Measurements from ENCODE around the gene RNH1. TPM values are rescaled to one million over a fixed set of nuclear protein-coding genes. Genes with fewer than 3 reads are reported as not detected.
"Not testable (repeated sequence)": the region's sequence is repeated elsewhere in the genome, so short reads cannot be mapped to it uniquely, and the experiment has no call there.

The RNH1 gene
- total RNA-seq, 4 donors from 2014 or later: 218 to 259 (median 230) TPM

- DNase-seq (ENCODE audit: low spot score) (no peak), ATAC-seq (ENCODE audit: low FRiP score) (no peak)
- no peak for TF ChIP-seq CTCF (IDR thresholded peaks at IDR 0.05)
Measured at GRCh38 chr11:473962-474785, 32.9 kb downstream of the RNH1 start.

- no peak for DNase-seq (ENCODE audit: low spot score)
- TF ChIP-seq CTCF (IDR thresholded peaks at IDR 0.05): no peak
- no peak for ATAC-seq (ENCODE audit: low FRiP score)
Measured at GRCh38 chr11:473415-473814, 33.6 kb downstream of the RNH1 start.

- no peak for DNase-seq (ENCODE audit: low spot score)
- TF ChIP-seq CTCF (IDR thresholded peaks at IDR 0.05): no peak
- ATAC-seq (ENCODE audit: low FRiP score): no peak
Measured at GRCh38 chr11:472816-473215, 34.2 kb downstream of the RNH1 start.

GRCh38 chr11:472272-472671, 34.8 kb downstream of the RNH1 start:
- ATAC-seq (ENCODE audit: low FRiP score) (no peak), DNase-seq (ENCODE audit: low spot score) (no peak)
- TF ChIP-seq CTCF (IDR thresholded peaks at IDR 0.05): no peak

- no peak for DNase-seq (ENCODE audit: low spot score)
- TF ChIP-seq CTCF (IDR thresholded peaks at IDR 0.05): no peak
- ATAC-seq (ENCODE audit: low FRiP score): no peak
Measured at GRCh38 chr11:471468-472145, 35.4 kb downstream of the RNH1 start.

GRCh38 chr11:469684-470560, 37.1 kb downstream of the RNH1 start:
- ATAC-seq (ENCODE audit: low FRiP score): peak; percentile 79
- TF ChIP-seq CTCF (IDR thresholded peaks at IDR 0.05): no peak
- DNase-seq (ENCODE audit: low spot score): no peak

GRCh38 chr11:469026-469683, 37.9 kb downstream of the RNH1 start:
- not testable (repeated sequence) for DNase-seq (ENCODE audit: low spot score); ATAC-seq (ENCODE audit: low FRiP score)
